GM21786 (cell line): ENCODE measurements around the gene CA10.

Experiments
- ATAC-seq: cut with Tn5 transposase; IDR thresholded peaks from one replicate; pipeline ENCODE4 v1.9.1; 2021; ENCODE audit not compliant: unreplicated experiment

The CA10 gene

DNA sequence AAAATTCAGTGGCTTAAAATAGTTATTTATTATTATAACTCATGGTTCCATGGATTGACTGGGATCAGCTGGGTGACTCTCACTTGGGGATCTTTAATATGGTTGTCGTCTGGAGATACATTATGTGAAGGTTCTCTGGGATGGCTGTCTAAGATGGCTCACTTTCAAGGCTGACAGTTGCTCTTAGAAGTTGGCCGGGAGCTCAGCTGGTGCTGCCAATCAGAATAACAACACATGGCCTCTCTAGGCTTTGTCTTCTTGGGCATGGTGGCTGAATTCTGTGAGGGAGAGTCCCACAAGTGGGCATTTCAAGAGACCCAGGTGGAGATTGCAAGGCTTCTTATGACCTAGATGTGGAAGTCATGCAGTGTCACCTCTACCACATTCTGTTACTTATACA lies 269.7 kb downstream of the CA10 start:
- ATAC-seq: no peak

DNA sequence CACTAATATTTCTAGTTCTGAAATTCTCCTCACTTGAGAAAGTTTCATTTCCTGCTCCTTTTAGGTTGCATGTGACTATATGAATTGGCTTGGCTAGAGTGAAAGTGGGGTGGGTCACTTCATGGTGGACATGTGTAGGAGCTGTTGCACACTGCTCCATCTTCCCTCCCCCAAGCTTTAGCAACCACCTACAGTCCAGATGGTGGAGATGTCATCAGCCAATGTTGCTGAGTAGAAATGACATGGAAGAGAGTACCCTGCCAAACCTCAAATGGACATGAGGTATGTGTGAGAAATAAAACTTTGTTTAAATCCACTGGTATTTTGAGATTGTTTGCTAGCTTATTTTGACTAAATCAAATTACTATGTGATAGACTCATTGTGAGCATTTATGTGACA lies 281.5 kb downstream of the CA10 start:
- no peak for ATAC-seq

DNA sequence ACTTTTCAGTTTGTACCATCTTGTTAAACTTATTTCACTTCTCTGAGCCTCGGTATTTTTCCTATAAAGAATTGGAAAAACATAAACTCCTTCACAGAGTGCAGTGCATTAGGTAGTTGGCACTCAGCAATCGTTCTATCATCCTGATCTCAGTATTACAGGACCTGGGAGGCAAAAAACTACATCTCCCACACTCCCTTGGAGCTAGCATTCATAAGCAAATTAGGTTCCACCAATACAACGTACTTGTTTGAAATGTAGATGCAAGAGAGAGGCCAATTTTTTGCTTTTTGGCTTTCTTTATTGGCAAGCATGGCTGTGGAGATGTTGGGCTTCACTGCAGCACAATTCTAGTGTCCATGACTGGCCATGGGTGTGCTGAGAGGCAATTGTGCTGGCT lies 285.2 kb downstream of the CA10 start:
- no peak for ATAC-seq

DNA sequence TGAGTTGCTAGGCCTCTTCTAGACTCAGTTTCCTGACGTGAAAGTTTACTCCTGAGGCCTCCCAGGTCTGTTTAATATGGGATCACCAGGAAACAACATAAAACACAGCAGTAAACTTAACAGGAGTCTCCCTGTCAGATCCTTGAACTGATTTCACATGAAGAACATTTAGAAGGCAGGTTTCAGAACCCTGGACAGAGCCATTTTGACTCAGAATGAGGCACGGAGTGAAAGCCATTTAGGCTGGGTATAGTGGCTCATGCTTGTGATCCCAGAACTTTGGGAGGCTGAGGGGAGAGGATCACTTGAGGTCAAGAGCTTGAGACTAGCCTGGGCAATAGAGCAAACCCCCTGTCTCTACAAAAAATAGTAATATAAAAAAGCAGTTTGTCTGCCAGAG lies 289.1 kb downstream of the CA10 start:
- ATAC-seq: no peak

DNA sequence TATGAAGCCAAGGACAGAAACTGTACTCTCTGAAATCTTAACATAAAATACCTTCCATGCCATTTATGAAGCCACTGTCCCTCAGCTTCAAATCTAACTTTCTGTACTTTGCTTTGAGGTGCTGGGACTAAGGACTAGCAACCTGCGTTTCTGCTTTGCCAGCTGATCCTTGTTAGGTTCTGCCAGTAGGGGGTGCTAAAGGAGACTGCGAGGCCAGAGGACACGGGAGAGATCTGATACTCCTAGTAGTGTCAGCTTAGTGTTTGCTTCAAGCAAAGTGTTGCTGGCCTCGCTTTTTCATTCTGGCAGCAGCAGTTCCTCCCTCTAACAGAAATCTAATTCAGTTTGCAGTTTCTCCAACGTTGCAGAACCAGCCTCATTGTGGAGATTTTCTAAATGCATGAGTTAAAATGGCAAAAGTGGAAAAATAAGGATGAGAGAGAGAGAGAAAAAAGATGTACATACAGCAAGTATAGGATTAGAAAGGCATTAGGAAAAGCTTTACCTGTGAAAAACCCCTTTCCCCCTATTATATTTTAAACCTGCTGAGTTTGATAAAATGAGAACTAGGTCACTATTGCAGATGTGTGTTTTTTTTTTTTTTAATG lies 297.5 kb downstream of the CA10 start:
- ATAC-seq: no peak

DNA sequence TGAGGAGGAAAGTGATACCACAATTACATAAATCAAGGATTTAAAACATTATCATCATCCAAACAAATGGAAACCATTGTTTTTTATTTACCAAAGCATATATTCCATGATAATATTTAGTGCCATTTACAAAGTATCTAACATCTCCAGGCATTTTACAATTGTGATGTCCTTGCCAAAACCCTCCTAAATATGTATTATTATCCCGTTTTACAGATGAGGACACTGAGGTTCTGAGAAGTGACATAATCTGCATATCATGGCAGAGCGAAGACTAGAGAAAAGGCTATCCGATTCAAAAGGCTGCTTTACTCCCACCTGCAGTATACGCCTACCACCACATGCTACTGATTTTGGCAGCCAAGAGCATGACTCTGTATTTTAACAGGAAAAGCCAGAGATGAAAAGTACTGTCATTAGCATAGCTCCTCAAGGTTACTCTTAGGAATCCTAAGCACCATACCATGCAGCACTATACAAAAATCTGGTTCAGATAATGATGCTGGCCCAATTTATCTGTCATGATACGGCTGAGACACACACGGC lies 301.4 kb downstream of the CA10 start:
- no peak for ATAC-seq

DNA sequence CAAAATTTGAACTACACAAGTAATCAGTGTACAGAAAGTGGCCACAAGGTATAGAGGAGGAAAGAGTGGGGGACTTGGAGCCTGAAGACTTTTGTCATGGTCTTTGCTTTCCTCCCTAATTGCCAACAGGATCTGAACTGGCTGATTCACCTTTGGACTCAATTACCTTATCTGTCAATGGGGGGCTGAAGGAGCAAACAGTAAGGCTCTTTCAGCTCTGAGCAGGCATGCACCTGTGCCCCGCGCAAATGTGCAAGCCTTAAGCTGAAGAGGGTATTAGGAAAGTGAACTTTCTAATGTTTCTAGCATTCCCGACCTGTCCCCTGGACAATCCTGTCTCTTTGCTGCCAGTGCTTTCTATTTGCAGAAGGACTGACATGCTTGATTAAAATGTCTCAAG lies 302.7 kb downstream of the CA10 start:
- no peak for ATAC-seq

DNA sequence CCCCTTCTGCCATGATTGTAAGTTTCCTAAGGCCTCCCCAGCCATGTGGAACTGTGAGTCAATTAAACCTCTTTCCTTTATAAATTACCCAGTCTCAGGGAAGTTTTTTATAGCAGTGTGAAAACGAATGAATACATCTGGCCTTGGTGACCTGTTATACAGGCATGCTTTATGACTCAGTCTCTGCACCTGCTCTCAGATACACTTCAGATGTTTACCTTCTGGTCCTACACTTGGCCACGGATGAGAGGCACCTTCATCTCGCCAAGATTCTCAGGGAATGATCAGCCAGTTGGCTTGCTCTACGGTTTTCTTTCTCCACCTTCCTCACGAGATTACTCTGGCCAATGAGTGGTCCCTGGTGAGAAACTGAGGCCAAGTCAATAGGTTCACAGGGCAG lies 304.7 kb downstream of the CA10 start:
- ATAC-seq: no peak

DNA sequence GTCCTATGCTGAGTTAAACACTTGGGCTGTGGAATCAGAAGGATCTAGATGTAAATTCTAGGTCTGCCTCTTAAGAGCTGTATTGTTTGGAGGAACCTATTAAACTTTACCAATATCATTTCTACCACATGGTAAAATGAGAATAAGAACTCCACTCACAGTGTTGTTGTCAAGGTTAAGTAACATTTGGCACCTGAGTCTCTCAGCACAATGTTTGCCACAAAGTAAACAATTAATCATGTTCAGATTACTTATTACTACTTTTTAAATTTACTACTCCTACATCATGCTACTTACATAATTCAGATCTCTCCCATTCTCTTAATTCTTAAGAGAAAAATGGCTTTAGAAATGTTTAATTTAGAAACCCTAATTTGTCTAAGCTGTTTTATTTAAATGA lies 305.9 kb downstream of the CA10 start:
- no peak for ATAC-seq

DNA sequence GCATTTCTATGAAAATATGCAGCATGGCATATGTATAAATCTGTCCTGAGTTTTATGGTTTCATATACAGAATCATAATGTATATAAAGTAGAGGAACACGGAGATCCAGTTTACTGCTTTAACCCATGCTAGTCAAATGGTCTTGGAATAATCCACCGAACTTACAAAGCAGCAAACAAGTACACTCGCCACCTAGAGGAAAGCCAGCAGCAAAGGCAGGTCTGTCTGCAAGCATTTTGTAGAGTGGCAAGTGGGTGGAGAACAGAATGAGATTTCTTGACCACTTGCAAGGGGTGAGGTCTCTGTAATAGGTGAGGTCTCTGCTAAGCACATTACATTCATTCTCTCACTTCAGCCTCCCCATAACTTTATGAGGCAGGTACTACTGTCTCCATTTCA lies 308.3 kb downstream of the CA10 start:
- no peak for ATAC-seq

DNA sequence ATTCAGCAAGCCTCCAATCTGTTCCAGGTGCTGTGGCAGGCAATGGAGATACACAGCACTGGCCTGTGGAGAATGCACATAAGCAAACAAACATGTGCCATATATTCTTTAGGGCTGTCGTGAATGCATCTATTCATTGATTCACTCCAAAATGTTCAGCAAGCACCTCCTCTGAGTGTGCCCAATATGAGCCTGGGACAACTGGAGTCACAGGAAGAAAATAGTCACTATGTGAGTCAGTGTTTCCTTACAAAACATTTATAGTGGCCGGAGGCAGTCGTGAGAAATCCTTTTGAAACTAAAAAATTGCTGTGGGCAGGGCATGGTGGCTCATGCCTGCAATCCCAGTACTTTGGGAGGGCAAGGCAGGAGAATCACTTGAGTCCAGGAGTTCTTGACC lies 310.1 kb downstream of the CA10 start:
- no peak for ATAC-seq

DNA sequence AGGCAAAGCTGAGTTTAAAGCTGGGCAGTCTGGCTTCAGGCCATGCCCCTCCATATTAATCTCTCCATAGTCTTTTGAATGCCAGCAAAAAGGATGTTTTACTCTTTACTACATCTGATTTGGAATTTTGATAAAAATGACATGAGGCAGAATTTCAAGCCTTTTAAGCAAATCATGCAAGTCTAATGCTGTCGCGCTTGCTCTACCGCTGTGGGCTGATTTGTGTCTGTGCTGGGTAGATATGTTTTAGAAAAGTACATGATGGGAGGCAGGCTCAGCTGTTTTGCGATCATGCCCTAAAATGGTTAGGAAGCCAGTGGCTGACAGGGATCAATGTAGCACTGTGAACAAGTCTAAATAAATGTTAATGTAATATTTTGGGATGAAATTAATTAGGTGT lies 311.9 kb downstream of the CA10 start:
- ATAC-seq: no peak

DNA sequence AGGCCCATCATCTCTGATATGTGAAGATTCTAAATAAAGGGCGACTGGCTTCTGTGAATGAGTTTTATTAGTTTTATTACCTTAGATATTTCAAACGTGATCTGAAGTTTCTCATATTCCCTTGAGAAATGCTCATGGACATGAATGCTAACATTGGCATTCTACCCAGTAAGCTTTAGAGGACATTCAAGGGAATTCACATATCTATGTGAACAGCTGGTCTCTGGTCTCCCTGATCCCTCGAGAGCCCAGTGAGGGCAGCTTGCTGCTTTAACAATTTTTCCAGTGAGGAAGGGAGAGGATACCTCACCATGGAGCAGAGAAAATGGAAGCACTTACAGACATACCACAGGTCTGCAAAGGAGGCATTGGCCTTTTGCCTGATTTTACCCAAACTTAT lies 312.7 kb downstream of the CA10 start:
- no peak for ATAC-seq

DNA sequence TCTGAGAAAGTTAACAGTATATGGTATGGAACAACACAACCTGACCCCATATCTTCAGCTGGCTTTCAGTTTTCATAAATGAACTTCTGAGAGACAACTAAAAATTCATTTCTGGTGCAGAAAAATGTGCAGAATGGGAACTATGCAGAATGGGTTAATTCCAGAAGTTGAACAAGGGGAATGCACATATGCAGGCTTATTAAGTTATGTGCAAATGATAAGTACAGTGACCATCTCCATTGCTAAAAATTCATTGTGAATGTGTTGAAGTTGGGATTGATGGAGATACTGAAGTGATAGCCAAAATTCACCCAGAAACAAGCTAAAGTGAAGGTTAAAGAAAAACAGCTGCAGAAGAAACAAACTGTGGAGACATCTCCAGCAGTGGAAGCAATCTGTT lies 315.8 kb downstream of the CA10 start:
- ATAC-seq: no peak

DNA sequence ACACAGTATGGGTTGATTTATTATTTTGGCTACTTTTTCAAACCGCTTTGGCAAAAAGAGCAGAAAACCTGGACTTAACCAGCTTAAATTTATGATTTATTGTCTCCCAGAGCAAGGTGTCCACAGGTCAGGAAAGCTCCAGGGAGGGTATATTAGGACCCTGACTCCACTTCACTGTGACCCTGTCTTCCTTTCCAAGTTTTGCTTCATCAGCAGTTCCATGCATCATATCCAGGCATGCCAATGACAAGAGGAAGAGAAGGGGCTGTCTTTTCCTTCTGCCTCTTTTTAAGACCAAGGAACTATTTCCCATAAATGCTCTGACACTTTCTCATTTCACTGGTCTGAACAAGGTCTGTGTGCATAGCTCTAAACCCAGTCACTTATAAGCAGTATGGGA lies 316.8 kb downstream of the CA10 start:
- ATAC-seq: no peak

DNA sequence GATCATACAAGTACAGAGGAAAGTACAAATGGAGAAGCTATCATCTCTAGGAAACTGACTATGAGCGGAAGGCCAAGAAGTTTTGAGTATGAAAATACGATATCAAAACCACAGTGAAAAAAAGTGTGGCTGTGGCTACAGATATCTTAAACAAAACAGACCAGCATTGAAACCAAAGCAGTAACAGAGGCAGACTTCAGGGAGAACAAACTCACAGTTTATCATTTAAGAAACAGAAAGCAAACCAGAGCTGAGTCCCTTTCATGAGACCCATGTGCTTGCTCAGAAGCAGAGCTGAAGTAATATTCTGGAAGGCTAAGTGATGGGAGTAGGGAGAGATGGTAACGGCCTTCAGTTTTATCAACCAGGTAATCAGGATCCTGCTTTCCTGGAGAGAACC lies 317.8 kb downstream of the CA10 start:
- ATAC-seq: no peak

DNA sequence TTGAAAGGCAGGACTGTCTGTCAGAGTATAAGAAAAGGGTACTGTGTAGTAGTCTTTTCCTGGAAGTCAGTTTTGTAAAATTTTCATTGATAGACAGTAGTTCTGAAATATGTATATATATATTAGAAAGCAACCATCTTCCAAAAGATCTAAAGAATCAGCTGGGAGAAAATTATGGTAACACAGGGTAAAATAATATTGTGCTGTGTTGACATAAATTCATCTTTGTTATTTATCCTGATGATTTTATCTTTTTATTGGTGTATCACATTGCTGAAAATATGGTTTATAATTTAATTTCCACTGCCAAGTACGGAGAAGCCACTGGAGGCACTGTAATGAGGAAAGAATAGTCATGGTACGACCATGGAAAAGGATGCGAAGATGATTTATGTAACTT lies 324.9 kb downstream of the CA10 start:
- no peak for ATAC-seq

DNA sequence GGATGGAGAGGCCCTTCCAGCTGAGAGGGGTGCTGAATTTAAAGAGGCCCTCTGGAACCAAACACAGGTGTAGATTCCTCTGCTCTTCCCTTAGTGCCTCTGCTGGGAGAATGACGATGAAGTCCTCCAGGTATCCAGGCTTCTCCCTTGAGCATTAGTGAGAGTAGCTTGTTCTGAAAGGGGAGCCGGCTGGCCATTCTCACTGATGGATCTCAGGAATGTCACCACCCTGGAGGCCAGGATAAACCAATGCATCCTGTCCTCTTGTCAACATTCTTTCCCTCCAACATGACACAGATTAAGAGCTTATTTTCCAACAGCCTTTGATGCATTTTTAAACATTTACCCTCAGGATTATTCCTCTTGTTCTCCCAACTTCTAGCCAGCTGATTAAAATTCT lies 325.5 kb downstream of the CA10 start:
- no peak for ATAC-seq

DNA sequence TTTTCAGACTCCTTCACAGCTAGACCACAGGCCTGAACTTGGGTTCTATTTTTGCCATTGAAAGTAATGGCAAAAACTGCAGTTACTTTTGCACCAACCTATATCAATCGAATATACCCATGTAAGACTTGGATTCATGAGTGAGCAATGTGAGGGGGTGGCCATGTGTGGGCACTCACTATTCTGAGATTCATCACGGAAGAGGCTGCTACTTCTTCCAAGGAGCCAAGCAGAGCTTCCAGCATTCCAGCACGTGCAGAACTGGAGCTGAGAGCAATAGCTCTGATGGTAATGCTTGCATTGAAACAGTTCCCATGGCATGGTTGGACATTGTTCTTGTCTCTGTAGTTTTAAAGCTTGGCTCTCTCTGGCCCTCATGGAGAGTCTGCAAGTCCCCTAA lies 327.6 kb downstream of the CA10 start:
- no peak for ATAC-seq

DNA sequence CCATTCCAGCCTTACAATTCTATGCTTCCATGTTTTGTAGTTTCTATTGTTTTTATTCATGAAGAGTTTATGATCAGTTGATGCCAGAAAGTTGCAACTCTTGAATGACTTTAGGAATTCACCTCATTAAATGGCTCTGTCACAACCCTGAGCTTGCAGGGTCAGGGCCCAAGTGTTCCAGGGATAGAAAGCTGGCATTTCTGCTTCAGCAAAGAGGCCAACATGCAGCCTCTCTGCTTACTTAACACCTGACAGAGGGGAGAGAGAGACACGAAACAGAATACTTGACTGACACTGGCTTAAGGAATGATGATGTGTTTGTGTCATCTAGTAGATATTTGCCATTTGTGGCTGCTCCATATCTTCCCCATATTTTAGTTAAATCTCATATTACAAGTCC lies 328.1 kb downstream of the CA10 start:
- ATAC-seq: no peak

DNA sequence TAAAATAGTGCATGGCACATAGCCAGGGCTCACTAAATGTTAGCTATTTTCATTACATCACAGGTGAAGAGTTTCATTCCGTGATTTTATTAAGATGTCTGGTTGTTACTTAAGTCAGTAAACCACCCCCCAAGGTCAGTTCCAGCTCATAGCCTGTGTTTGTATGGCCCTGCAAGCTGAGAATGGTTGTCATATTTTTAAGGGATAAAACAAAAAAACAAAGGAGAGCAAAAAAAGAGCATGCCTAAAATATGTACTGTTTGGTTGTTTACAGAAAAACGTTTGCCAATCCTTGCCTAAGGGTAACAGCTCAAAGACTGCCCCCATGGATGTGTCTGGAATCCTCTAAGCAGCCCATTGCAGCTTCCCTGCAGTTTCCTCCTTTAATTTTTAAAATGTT lies 329.6 kb downstream of the CA10 start:
- no peak for ATAC-seq

DNA sequence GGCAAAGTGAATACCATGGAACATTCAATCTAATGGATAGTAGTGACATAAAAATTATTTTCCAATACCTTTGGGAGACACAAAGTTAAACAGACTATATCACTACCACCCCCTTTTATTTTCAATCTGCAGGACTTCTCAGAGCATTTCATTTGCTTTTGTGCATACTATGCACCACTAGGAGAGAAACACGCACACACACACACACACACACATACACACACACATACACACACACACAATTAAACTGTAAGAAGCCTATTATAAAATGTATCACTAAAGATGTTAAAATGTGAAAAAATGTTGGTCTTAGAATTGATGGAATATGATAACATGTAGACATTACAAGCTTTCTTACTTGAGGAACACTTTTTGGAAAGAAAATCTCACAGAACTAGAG lies 331.4 kb downstream of the CA10 start:
- ATAC-seq: no peak

DNA sequence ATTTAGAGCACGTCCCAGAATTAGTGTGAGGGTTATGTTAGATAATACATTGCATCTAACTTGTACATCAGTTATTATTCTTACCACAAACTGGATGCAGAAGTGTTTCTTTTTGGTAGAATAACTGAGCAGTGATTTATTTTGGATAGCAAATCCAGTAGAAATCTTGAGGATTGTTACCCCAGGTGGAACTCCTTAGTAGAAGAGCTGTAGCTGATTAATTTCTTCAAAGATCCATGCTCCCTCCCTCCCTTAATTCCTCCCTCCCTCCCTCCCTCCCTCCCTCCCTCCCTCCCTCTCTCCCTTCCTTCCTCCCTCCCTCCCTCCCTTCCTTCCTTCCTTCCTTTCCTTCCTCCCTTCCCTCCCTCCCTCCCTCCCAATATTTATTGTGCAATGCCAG lies 337.7 kb downstream of the CA10 start:
- no peak for ATAC-seq

DNA sequence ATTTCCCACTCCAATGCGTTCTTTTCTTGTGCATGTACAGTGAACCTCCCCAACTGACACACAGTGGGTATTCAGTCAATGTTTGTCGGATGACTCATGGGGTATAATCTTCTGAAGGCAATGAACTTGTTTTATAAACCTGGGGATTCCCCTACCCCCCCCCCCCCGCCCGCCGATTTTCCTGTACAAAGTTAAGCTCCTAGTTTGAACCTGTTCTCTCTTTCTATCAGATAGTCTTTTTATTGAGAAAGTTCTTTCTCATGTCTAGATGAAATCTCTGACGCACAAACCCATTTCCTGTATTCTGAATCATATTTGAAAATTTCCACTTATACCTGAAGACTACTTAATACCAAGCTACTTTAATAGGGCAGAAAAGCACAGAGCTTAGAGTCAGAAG lies 338.3 kb downstream of the CA10 start:
- ATAC-seq: no peak
